ENCODE results near the gene LRRC52.

The LRRC52 gene

GRCh38 chr1:165570078-165570477 is 26.3 kb downstream of the LRRC52 start:
- Mint-ChIP-seq H3K4me3 (no peak overlapping the region), H3K9me3 (no peaks in the 10 kb centered on the region), H3K27me3 (ENCODE audit: low read depth, poor library complexity) (peaks cover 22% of the 10 kb centered on the region), H3K36me3 (ENCODE audit: low read depth) (no peaks in the 10 kb centered on the region), H3K27ac (no peak overlapping the region), H3K4me1 (no peaks in the 10 kb centered on the region)
- no peak for TF ChIP-seq CTCF (IDR thresholded peaks at IDR 0.05)
- DNase-seq = no peak

GRCh38 chr1:165573787-165574186 is 30.0 kb downstream of the LRRC52 start:
- no peak for DNase-seq
- H3K4me1 Mint-ChIP-seq = no peaks in the 10 kb centered on the region
- no peak overlapping the region for H3K4me3 Mint-ChIP-seq
- H3K36me3 Mint-ChIP-seq (ENCODE audit: low read depth) = no peaks in the 10 kb centered on the region
- no peaks in the 10 kb centered on the region for H3K9me3 Mint-ChIP-seq
- no peak for TF ChIP-seq CTCF (IDR thresholded peaks at IDR 0.05)
- H3K27ac Mint-ChIP-seq = no peak overlapping the region
- H3K27me3 Mint-ChIP-seq (ENCODE audit: low read depth, poor library complexity) = peaks cover 17% of the 10 kb centered on the region

- Mint-ChIP-seq H3K27me3 (ENCODE audit: low read depth, poor library complexity) (peaks cover 12% of the 10 kb centered on the region), H3K4me1 (no peaks in the 10 kb centered on the region), H3K4me3 (no peak overlapping the region), H3K27ac (no peak overlapping the region), H3K9me3 (no peaks in the 10 kb centered on the region), H3K36me3 (ENCODE audit: low read depth) (no peaks in the 10 kb centered on the region)
- DNase-seq = no peak
- TF ChIP-seq CTCF (IDR thresholded peaks at IDR 0.05) = no peak
These were observed 30.5 kb downstream of the LRRC52 start for GRCh38 chr1:165574295-165574694.

- no peak for DNase-seq
- H3K9me3 Mint-ChIP-seq = no peaks in the 10 kb centered on the region
- H3K36me3 Mint-ChIP-seq (ENCODE audit: low read depth) = no peaks in the 10 kb centered on the region
- TF ChIP-seq CTCF (IDR thresholded peaks at IDR 0.05) = no peak
- H3K4me3 Mint-ChIP-seq = no peak overlapping the region
- H3K27ac Mint-ChIP-seq = no peak overlapping the region
- peaks cover 10% of the 10 kb centered on the region for H3K27me3 Mint-ChIP-seq (ENCODE audit: low read depth, poor library complexity)
- H3K4me1 Mint-ChIP-seq = no peaks in the 10 kb centered on the region
These were observed 31.8 kb downstream of the LRRC52 start for GRCh38 chr1:165575468-165576099.

GRCh38 chr1:165576536-165576935 is 32.7 kb downstream of the LRRC52 start:
- no peaks in the 10 kb centered on the region for H3K36me3 Mint-ChIP-seq (ENCODE audit: low read depth)

More at GRCh38 chr1:165576536-165576935, 32.7 kb downstream of the LRRC52 start:
- Mint-ChIP-seq H3K4me3 (no peak overlapping the region), H3K4me1 (no peaks in the 10 kb centered on the region), H3K27me3 (ENCODE audit: low read depth, poor library complexity) (peaks cover 6% of the 10 kb centered on the region), H3K27ac (no peak overlapping the region), H3K9me3 (no peaks in the 10 kb centered on the region)
- no peak for DNase-seq
- TF ChIP-seq CTCF (IDR thresholded peaks at IDR 0.05) = no peak

Measured in nephron progenitor cell (in vitro differentiated cells).